Stimulated activated CD8-positive, alpha-beta memory T cell treated with anti-CD3 and anti-CD28 coated beads, Interleukin-4, amount 100 ng/mL, for 1 hour (primary cell): ENCODE measurements around the gene TMEM270.

Experiments
- DNase-seq, 2 donors: peaks; one replicate each; pipeline ENCODE4 v3.0.0-alpha.2; 2020; ENCODE audit warnings: low read depth in 2 of 2, low spot score in 1 of 2

The TMEM270 gene

GRCh38 chr7:73904219-73905137 lies 43.5 kb downstream of the TMEM270 start:
- DNase-seq: no peak

- no peak for DNase-seq
Observed at GRCh38 chr7:73905360-73905759, 44.4 kb downstream of the TMEM270 start.

- no peak for DNase-seq
Observed at GRCh38 chr7:73906874-73907273, 45.9 kb downstream of the TMEM270 start.

- DNase-seq: no peak
Observed at GRCh38 chr7:73907554-73908122, 46.7 kb downstream of the TMEM270 start.

GRCh38 chr7:73908123-73908611 lies 47.2 kb downstream of the TMEM270 start:
- DNase-seq: no peak

GRCh38 chr7:73909051-73909941 lies 48.3 kb downstream of the TMEM270 start:
- DNase-seq: no peak

GRCh38 chr7:73909996-73910395 lies 49.0 kb downstream of the TMEM270 start:
- DNase-seq: no peak

- no peak for DNase-seq
Observed at GRCh38 chr7:73912223-73912622, 51.3 kb downstream of the TMEM270 start.
